Activated gamma-delta T cell treated with anti-CD3 and anti-CD28 coated beads, Interleukin-2, amount 50 U/mL, for 16 hours (primary cell): ENCODE data around the gene EGFL8.
A peak's percentile ranks its signal among the peaks of the same experiment; 100 is the strongest.
"Not testable (repeated sequence)": the region's sequence is repeated elsewhere in the genome, so short reads cannot be mapped to it uniquely, and the experiment has no call there.

Experiments used
- DNase-seq: peaks from one replicate; pipeline ENCODE4 v3.0.0-alpha.2; 2020; ENCODE audit warnings: low read depth

EGFL8 gene

DNA sequence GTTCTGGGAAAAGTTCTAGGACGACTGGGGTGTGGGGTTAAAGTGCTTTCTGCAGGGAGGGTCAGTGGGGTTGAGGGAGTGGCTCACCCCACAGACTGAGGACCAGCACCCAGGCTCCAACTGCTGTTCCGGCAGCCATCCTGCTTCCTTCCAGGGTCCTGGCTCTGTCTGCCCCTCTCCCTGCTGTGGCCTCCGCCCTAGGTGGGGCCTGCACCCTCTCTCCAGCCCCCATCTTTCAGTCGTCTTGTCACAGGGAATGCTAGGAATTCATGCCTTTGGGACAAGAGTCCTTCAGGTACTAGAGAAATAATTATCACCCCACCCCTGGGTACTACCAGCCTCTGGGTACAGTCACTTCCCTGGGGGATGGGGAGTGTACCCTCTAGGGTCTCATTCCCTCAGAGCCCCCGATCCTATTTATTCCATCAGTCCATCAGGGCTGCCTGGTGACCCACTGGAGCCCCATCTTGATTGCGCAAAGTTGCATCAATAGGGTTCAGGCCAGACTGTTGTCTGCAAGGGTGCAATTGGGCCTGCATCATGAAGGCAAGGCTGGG, 19.8 kb downstream of the EGFL8 start, which contains the start of gene AGER:
Gene AGER (minus strand): TSS at position 170 of the 557 bp plus-strand sequence. CDS start 31 bp downstream, at position 139.
- no peak for DNase-seq

DNA sequence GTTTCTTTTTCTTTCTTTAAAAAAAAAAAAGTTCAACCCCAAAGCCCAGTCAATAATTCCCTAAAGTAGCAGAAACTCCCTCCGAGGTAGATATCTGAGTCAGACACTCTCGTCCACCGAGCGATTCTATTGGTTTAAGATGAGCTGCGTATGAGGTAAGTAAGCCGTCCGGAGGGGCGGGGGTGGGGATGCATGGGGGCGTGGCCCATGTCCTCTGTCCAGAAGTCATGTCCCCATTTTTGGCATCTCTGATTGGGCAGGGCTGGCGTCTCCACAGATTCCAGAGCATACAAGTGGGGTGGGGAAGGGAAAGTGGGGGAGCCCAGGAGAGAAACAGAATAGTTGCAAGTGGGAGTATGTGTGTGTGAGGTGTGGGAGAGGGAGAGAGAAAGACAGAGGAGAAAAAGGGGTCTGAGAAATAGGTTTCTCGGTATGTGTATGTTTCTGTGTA, 21.3 kb downstream of the EGFL8 start:
- DNase-seq, result not testable (repeated sequence)

DNA sequence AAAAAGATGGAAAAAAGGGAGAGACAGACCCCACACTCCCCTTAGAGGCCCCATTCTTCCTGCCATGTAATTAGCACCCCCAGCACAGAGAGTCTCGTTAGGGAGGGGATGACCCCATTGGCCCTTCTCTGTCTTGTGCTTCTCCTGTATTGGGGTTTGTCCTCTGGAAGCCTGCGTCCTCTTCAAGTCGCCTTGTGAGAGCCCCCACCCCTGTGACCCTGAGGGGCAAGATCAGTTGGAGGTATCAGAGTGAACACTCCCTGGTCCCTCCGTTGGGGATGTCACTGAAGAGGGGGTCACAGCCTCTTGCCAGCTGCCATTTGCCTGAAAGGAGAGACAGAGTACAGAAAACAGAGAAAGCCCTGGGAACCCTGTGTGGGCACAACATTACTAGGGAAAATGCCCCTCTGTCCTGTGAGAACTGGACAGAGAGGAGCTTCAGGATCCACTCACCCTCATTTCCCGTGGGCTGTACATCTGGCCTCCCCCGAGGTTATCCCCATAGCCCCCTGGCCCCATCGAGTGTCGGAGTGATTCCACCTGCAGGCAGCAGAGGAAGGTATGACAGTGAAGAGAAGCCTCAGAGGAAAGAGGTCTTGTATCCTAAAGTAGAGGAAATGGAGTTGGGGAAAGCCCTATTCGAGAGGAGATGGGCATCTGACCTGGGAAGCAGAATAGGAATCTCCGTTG, 21.9 kb downstream of the EGFL8 start:
- DNase-seq, result not testable (repeated sequence)

DNA sequence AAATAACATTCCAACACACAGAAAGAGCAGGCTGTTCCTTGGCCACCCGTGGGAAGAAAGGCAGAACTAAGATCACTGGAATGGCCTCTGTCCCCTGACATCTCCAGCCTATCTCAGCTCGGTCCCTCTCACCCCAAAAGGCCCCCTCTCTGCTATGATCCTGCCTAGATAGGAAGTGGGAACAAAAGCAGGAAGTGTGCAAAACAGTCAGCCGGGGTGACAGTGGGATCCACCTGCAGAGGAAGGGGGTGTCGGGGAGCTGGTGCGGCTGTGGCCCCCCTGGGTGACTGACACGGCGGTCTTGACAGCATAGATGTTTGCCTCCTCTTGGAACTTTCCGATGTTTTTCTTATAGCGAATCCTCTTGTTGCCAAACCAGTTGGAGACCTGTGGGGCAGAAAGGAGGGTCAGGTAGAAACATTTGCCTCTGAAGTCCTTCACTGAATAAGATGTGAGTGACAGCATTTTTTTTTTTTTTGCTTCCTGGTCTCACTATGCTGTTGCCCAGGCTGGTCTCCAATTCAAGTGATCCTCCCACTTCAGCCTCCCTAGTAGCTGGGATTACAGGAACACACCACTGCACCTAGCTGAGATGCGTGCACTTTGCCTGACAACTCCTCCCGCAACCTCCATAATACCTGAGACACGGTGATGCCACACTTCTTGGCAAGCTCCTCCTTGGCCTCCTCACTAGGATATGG, 22.8 kb downstream of the EGFL8 start:
- no peak for DNase-seq

DNA sequence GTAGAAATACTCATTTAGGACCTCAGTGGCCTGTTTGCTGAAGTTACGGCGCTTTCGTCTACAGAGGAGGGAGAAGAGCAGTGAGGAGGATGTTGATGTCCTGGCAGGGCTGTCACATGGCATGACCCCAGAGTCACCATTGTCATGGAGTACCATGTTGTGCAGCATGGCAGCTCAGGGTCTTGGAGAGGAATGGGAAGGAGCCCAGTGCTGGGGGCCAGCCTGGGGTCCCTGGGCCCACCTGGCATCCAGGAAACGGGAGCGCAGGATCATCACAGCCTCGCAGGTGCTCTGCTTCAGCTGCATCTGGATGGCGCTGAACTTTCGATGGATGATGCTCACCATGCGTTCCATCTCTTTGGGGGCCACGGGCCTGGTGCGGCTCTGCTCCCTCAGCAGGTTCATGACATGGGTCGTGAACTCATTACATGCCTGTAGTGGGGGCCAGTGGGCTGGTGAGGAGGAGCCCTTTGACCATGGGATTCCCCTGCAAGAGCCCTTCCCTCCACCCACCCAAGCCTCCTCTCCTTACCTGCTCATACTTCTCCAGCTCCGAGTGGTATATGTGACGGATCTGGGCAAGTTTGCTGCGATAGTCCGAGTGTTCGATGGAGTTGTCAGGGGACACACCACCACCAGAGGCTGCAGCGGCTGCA, 23.5 kb downstream of the EGFL8 start:
- DNase-seq, result not testable (repeated sequence)

DNA sequence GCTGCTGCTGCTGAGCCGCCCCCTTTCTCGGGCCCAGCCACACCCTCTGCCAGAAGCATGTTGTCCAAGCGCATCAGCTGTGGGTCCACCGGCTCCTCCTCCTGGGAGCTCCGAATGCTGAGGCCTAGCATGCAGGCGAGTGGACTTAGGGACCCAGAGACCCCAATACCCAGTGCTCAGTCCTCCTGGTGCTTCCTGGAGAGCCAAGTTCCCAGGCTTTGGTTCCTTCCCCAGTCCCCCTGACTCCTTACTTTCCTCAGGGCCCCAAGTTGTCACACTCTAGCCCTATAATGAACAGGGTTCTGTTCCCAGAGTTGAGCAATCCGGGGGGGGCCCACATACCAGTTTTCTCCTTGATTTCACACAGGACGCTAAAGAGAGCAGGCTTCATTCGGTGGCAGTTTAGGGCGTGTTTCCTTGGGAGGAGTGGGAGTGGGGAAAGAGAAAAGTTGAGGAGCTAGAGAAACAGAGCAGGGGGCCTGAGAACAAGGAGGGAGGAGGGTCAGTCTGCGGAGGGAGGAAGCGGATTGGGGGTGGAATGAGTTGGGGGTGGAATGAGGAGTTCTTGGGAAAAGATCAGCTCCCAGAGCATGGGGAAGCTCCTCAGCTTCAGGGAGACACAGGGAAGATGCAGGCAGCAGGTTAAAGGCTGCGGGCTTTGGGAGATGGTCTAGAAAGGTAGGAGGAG, 24.1 kb downstream of the EGFL8 start:
- DNase-seq, result no peak

DNA sequence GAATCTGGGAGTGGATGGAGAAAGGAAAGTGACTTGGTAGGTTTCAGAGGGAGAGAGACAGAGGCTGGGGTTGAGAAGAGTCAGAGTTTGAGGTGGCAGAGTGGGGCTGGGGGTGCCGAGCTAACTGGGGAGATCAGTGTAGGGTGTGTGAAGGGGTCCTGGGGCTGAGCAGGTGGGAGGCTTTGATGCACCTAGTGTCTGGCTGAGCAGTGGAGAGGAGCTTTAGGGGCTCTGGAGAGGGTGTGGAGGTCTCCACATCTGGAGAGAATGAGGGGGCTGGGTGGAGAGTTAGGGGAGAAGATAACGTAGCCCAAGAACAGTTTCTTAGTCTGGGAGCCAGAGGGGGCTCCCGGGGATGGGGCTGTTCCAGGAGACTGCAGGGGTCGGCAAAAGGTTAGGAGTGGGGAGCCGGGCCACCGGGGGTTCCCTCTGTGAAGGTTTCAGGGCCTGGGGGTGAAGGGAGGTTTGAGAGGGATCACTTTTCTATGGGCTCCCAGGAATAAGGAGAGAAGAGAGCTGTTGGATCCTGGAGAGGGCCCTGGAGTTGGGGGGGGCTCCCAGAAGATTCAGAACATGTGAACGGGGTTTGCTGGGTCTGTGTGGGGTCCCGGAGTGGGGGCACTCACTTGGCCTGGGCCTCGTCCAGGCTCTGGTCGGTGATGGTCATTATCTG, 24.8 kb downstream of the EGFL8 start:
- DNase-seq, result no peak

DNA sequence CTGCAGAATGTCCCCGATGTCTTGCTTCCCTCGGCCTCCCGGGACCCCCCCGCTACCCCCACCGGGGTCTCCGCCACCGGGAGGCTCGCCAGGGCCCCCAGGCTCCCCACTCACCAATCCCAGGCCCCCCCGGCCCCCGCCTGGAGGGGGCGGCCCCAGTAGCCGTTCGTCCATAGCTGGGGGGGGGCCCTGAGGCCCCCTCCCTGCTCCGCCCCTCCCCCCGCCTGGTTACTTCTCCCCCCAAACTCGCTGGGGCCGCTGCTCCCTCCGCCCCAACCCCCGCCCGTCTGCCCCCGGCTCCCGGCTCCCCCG, 25.3 kb downstream of the EGFL8 start:
- no peak for DNase-seq

DNA sequence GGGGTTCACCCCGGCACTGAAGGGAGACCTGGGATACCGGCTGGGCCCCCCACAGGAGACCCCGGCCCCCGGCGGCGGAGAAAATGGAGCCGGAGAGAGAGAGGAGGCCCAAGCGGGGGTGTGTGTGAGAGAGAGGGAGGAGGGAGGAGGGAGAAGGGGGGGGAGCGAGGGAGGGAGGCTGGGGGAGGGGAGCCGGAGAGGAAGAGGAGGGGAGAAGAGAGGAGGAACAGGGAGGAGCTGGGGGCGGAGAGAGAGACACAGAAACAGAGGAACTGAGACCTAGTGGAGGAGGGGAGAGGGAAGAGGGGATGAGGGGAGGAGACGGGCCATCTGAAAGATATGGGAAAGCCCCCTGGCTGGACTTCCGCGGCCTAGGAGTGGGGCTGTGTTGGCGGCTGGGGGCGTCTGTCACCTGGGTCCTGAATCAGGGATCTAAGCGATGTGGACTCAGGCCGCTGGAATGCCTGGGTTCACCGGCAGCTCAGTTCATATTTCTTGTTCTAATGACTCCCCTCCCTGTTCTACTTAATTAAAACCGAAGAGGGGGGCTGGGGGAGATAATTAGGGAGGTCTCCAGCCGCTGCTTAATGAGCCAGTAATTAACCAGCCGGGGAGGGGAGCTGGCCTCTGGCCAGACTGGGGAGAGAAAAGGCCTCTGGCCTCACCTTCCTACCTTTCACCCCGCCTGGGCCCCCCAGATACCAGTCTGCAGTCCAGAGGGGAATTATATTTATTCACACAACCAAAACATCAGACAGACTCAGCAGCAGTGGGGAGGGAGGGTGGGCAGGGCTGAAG, 25.9 kb downstream of the EGFL8 start, which contains the start of gene PBX2:
Gene PBX2 (minus strand): TSS at position 149 of the 798 bp plus-strand sequence. CDS start 287 bp downstream, outside the sequence.
- DNase-seq, result peak; percentile 64

DNA sequence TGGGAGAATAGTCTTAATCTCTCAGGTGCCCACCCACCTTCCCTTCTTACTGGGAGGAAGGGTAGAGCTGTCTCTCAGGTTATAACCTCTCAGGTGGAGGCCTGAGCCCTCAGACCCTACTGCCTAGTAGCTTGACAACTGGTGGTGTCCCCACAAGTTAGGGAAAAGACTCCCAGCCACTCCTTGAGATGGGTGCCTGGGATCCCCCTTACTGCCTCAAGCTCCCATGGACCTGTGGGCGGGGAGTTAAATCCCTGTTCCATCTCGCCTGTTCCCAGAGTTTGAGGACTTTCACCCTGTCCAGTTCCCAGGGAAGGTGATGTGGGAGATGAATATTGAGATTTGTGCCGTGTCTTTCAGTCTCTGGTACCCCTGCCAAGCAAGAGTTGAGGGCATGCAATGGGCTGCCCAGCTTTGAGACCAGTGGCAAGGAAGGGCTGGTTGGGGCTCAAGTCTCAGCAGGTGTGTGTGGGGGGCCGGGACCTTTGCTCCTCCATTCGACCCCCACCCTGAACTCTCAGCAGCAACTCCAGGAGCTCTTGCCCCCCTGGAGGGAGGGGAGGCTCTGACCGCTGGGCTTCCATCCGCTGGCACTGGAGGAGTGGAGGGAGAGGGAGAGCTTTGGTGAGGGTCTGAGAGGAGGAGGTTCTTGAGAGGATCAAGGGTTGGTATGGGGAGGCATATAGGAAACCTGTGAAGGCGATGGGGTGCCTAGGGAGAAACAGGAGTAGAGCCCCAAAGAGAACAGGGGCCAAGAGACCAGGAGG, 26.7 kb downstream of the EGFL8 start:
- no peak for DNase-seq

DNA sequence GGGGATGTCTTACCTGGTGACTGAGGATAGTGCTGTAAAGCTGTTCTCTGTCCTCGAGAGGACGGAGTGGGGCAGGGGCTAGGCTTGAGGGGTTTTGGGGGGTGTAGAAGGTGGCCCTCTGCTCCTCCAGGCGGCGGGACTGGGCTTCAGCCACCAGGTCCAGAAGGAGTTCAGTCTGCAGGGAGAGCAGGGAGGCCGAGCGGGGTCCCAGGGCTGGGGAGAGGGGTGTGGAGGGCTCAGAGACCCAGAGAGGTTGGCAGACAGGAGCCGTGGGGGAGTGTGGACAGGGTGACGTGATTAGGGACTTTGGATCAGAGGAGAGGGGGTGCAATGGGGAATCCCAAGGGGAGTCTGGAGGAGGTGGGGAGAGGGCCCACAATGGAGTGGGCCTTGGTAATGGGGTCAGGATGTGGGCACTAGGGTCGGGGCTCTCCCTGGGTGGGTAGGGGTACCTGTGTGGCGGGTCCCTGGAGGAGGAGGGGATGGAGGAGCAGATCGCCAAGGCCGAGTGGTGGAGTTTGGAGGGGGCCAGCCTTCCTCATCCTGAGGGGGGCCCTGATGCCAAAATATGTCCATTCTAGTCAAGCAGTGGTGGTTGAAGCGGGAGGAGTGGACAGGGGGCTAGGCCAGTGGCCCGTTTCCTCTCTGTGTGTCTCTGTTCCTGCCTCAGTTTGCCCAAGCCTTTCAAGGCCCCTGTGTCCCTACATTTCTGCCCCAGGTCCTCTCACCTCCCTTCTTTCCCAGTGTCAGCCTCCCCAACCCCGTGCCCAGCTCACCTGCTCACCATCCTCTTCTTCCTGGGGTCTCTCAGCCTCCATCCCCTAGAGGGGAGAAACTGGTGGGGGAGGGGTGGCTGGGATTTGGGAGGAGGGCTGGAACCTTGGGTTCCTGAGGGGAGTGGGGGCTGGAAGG, 27.6 kb downstream of the EGFL8 start:
- no peak for DNase-seq

DNA sequence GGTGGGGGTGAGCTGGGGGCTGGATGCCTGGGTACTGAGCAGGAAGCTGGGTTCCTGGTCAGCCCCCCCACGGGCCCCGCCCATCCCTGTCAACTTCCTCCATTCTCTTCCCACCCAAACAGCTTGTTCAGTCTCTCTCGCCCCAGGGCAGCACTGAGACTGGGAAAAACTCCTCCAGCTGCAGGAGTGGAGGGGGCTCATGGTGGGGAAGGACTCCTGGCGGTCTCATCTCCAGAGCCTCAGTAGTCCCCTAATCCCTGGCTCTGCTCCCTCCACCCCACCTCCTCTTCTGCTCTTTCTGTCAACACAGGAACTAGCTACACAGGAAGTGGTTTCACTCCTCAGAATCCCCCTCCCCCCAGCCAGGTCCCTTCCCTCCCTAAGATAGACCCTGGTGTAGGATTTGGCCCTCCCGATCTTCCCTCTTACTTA, 28.2 kb downstream of the EGFL8 start, which contains the start of gene GPSM3:
Gene GPSM3 (minus strand): TSS at position 36 of the 432 bp plus-strand sequence. CDS start 130 bp downstream, outside the sequence.
- no peak for DNase-seq

DNA sequence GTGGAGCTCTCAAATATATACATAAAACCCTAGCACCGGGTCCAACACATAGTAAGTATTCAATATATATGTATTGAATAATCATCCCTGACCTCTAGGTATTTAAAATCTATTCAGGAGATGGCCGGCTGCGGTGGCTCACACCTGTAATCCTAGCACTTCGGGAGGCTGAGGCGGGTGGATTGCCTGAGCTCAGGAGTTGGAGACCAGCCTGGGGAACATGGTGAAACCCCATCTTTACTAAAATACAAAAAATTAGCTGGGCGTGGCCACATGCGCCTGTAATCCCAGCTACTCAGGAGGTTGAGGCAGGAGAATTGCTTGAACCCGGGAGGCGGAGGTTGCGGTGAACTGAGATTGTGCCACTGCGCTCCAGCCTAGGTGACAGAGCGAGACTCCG, 28.7 kb downstream of the EGFL8 start:
- DNase-seq, result not testable (repeated sequence)

DNA sequence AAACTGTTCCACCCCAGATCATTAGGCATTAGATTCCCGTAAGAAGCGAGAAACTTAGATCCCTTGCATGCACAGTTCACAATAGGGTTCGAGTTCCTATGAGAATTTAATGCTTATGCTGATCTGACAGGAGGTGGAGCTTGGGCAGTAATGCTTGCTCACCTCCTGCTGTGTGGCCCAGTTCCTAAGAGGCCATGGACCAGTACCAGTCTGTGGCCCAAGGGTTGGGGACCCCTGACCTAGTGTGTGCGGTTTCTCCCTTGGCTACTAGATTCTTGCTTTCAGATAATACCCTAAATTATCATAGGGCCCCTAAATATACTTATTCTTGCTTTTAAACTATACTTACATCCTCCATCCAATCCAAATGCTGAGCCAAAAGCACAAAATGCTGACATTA, 30.0 kb downstream of the EGFL8 start:
- no peak for DNase-seq

DNA sequence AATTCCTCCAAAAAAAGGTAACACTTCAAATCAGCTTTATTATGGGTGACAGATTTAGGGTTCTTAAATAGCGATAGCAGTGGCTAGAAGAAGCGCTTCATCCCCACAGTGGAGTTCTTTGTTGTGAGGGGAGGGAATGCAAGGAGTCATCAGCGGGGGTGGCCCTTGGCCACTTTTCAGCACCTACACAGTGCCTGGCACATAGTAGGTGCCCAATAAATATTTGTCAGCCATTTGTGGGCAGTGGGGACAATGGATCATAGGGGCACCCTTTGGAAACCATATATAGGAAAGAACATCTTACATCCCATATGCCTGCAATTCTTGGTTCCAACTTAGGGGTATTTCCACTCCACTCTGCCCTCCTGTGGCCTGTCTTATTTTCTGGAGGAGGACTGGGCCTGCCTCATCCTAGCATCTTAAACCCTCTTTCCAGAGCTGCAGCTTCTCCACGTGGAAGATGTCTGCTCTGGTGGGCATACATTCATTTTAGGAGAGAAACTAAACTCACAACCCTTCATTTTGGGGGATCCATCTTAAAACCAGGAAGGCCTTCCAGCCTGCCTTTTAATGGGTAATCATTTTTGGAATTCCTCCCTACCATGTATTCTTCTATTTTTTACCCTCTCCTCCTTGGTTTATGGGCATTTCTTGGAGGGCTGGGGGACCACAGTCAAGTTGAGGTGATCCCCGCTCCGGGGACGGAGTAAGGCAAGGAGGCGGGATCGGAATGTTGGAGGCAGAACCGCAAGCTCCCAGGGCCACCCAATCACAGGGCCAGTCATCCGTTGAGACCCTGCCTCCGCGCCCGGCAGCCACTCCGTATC, 30.6 kb downstream of the EGFL8 start:
- no peak for DNase-seq

DNA sequence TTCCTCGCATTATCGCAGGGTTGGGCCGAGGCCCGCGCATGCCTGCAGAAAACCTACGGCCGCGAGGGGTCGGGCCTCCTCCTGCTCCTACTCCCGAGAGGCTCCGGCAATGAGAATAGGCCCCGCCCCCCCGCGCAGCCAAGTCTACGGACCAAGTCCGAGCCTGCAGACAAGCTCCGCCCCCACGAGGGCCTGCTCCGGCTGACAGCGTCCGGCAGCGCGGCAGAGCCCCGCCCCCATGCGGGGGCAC, 31.2 kb downstream of the EGFL8 start:
- DNase-seq, result peak; percentile 100

DNA sequence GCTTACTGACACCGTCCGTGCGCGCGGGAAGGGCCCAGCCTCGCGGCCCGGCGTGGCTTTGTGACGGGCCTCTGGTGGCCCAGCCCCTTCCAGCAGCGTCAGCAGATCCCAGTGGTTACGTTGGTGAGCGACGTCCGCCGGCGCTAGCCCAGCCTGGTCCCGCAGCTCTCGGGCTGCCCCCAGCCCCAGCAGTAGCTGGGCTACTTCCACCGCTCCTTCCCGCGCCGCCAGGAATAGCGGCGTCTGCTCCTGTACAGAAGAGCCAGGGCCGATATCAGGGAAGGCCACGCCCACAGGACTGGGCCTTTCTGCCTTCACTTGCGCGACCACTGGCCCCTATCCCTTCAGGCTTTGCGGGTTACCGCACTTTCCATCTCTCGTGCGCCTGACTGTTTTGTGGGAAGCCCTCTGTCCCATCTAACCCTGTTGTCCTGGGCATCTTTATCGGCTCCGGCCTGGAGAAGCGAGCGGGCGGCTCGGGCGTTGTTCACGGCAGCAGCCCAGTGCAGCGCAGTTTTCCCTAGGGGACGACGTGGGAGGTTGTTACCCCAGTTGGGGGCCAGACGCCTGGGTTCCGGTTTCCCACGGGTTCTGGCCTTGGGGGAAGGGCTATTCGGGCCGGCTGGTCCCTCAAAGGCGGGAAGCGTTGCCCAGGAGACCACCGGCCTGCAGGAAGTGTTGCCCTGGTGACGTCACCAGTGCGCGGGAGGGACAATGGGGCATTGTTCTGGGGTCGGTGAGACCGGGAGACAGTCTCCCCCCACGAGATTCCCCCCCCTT, 31.7 kb downstream of the EGFL8 start:
- no peak for DNase-seq
